NCI-H1436 treated with DMSO at 0.1 percent for 48 hours (cell line): ENCODE results near the gene RAET1L.
A peak's percentile ranks its signal among the peaks of the same experiment; 100 is the strongest.
"Not testable (repeated sequence)": the region's sequence is repeated elsewhere in the genome, so short reads cannot be mapped to it uniquely, and the experiment has no call there.

Experiments
- DNase-seq: peaks from one replicate; lab custom pipeline; 2025; lab: John Stamatoyannopoulos, UW

RAET1L gene

DNA sequence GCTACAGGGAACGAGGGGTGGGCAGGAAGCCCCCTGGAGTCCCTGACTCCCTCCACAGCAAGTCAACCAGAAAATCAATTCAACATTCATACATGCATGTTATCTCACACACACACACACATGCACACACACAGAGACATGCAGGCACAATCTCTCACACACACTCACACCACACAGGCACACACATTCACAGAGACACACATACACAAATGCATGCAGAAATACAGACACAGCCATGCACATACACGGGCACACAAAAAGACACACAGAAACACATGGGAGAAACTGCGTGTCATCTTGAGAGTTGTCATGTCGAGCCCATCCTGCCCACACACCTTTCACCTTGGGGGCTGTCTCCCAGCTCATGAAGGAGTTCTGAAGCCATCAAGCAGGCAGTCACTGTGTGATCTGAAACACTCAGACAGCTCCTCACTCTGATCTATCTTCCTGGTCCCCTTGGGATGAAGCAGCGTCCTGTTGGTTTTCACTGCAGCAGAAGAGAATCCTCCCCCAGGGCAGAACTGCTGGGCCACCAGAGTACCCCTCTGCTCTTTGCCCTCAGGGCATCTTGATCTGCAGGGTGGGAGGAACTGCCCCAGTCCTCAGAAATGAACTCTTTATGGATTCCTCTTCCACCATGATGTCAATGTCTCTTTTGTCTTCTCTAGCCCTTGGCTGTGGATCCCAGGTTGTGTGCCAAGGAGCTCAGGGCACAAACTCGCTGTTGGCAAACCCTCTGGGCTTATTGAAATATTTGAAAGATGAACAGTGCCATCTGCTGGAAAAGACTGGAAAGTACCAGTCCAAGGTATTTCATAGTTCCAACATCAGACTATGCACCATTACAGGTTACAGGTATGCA lies 8.8 kb downstream of the RAET1L start:
- DNase-seq = no peak

DNA sequence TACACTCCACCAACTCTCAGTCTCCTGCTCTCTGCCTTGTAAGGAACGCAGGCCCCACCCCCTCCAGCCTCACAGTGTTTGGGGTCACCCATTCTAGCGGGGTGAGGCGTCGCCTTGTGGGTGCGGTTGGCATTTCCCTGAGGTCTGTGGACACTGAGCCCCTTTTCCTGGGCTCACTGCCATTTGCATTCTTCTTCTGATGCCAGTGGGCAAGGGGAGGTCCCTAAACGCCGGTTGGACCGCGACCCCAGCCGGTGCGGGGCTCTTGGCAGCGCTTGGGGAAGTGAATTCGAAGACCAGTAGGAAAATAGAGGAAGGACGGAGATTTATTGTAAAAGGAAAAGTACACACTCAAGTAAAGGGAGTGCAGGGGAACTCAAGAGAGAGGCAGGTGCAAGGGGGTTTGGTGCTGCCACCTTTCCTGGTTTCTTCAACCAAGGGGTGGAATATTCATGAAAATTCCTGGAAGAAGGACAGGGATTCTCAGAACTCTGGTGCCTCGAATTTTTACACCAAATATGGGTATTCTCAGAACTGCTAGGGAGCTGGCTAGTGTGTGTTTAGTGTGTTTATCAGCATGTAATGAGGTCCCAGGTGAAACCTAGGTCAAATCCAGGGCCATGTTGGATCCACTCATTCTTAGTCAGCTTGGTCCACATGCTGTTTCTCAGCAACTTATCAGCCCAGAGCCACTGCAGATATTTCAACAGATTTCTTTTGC lies 9.9 kb downstream of the RAET1L start:
- not testable (repeated sequence) for DNase-seq

DNA sequence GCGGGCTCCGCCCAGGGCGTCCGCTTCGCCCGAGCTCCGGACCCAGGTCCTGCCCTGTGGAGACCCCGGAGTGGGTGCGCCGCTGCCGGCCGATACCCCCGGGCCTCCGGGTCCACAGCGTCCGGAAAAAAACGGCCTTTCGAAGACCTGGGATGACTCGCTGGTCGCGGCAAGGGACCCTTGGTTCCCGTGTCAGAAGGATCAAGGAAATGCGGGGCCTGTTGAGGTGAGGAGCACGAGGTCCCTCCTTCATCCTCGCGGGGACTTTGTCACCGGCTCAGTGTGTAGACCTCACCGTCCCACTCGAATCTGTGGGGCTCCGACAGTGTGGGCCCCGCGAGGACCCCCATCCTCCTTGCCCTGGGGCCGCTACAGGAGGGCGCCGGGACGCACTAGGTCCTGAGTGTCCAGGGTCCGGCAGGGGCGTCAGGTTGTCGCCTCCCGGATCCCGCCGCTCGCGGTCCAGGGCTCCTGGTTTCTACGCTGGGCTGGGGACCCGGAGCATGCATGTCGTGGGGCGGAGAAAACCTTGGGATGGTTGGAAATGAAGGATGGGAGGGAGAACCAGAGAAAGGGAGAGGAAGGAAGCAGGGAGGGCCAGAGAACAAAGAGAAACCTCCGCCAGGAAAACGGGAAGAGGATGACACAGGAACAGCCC lies 10.6 kb downstream of the RAET1L start:
- DNase-seq = not testable (repeated sequence)

DNA sequence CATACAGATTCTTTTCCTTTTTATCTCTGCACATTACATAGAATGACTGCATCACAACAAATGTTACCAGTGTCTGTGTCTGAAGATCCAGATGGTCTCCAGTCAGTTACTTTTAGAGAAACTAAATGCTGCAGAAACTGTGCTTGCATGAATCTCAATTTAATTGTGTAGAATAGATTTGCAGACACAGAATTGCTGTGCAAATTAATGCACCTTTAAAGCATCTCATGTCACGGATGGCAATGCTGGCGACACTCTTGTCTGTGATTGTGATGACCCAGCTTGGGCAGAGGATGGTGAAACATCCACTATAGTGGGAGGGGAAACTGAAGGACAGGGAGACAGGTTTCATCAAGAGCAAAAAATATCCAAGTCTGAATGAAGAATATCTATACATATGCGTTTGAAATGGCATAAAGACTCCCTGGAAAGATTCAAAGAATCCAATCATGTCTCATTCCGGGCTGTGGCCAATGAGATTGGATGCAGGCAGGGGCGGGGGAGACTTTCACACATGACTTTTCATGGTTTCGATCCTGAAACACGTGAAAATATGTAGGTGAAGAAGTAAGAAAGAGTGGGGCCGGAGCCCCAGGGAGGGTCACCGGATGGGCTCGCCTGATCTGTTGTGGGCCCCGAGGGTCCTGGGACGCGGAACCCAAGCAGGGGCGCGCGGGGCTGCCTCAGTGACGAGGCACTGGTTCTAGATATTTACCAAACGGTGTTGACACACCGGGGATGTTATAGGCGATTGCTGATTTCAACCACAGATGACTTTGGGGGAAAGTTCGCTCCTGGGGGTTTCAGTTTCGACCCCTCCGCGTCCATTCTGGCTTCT lies 11.3 kb downstream of the RAET1L start:
- DNase-seq = not testable (repeated sequence)

- DNase-seq = not testable (repeated sequence)
Observed at GRCh38 chr6:150012846-150013784, 12.2 kb downstream of the RAET1L start.

DNA sequence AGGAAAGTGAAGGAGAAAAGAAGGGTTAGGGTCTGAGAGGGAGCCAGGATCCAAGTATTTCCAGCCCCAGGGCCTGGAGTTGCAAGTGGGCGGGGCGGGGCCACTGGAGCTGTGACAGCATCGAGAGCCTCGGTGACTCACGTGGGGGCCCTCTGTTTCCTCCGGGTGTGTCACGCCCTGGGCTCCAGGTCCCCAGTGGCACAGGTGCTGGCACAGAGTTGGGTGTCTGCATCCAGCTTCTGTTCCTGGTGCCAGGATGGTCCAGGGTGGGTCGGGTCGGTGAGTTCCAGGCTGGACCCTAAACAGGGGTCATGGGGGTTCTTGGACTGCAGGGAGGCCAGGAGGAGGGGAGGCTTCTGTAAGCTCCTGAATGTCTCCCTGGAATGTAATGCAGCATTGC lies 16.7 kb downstream of the RAET1L start:
- no peak for DNase-seq

GRCh38 chr6:150006961-150007464 lies 18.3 kb downstream of the RAET1L start:
- DNase-seq = no peak

- no peak for DNase-seq
Observed at GRCh38 chr6:150005761-150006651, 19.3 kb downstream of the RAET1L start.

DNA sequence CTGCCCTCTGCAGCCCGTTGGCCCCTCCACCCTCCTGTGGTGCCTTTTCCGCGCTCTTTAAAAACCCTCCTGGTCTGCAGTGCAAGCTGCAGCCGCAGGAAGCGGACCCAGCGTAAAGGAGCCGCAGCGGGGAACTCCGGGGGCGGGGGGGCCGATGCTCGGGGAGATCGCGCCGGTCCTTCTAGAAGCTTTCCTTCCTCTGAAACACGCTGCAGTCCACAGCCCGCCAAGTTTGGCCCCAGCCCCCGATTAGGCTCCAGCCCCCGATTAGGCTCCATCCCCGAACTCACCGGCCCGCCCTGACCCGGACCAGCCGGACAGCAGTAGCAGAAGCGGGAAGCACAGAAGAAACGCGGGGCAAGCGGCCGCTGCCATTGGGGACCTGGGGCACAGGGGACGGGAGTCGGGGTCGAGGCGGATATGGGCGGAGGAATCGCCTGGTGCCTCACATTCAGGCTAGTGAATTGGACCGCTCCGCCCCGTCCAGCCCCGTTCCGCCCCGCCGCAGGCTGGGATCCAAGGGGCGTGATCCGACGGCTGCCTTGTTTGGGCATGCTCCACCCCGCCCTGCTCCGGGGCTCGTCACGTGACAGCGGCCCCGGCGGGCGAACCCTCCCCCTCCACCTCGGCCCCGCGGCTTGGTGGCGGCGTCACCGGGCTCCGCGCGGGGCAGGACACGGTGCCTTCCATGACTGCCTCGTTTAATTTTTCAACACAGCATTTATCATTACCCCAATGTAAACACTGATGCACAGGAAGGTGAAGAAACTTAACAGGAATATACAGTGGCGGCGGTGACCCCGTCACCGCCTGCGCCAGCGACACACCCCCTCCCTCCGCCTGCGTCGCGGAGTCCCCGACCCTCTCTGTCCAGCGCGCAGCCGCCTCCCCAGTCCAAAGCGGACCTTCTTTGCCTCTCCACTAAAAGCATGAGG lies 20.3 kb downstream of the RAET1L start:
- peak; percentile 5 for DNase-seq

DNA sequence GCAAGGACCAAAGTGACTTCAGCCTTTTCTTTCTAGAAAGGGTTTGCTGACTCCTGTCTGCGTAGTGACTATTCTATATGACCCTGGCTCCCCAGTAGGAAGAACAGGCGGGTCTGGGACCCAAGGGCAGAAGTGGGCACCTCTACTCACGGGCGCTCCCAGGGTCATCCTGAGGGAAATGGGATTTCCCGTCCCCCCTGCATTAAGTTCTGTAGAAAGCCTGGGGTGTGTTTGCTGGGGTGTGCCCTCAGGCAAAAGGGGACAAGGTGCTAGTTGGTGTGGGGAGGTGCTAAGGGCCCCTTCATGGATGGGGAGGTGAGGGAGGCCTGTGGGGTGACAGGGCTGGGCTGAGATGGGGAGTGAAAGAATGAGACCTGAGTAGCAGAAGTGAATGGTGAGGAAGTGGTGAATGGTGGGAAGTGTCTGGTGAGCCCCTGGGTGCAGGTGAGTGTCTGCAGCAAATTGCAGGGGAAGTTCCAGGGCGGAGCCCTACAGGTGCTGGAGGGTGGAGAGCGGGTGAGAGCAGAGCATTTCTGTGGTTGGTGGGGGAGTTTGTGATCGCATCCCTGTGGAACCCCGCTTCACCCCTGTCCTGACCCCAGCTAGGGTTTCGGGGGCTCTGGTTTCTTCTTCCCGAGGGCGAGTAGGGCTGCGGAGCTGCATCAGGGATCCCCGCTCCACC lies 21.1 kb downstream of the RAET1L start:
- DNase-seq = no peak

GRCh38 chr6:150003599-150003998 lies 21.7 kb downstream of the RAET1L start:
- DNase-seq = not testable (repeated sequence)

DNA sequence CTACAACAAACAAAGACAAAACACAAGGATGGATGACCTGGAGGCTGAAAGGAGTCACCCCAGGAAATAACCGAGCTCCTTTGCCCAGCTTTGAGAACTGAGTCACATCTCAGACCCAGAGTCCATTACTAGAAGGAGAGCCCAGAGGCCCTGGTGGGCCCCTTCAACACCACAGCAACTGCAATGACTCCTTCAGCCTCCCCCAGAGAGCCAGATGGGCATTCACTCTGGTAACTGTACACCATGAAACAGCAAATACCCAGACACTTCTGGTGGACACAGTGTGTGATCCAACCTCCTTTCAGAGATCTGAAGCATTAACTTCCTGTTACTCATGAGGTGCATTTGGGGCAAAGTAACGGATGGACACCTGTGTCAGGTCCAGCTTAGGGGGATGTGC lies 22.6 kb downstream of the RAET1L start:
- DNase-seq = no peak

GRCh38 chr6:150001295-150002008 lies 23.9 kb downstream of the RAET1L start:
- DNase-seq = no peak

DNA sequence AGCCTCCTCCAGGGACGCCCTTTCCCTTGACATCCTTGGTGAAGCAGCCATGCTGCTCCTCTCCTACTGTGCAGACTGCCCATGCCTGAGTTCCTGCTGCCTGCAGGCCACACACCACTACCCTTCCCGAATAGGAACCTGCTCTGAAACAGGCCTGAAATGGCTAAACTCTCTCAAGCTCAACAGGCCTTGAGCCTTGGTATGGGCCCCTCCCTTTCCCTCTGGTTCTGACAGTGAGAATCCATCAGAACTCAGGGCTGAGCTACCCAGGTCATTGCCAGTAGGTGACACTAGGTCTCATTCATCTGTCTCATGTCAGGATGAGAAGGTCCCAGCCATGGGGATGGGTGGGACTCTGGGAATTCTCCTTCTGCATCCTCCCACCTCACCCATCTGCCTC lies 25.7 kb downstream of the RAET1L start:
- DNase-seq = no peak

- no peak for DNase-seq
Observed at GRCh38 chr6:149995971-149996370, 29.4 kb downstream of the RAET1L start.

- DNase-seq = no peak
Observed at GRCh38 chr6:149995235-149995750, 30.0 kb downstream of the RAET1L start.

- no peak for DNase-seq
Observed at GRCh38 chr6:149991838-149992237, 33.5 kb downstream of the RAET1L start.
